Measurements from ENCODE around the gene STRADA.
"Not testable (repeated sequence)": the region's sequence is repeated elsewhere in the genome, so short reads cannot be mapped to it uniquely, and the experiment has no call there.

The STRADA gene

DNA sequence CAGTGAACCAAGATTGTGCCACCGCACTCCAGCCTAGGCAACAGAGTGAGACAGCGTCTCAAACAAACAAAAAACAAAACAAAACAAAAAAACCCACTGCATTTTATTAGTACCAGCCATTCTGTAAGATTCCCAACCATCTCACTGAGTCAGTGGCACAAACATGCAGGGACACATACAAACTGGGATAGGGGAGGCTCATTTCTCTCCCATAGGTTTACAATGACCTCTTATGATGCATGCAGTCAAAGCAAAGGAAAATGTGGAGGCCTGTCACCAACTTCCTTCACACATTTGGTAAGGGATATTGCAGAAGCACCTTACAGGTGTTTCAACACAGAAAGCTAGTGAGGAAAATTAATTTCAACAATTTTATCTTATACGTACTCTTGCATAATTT, 12.4 kb upstream of the STRADA start:
- DNase-seq (ENCODE audit: low spot score) = no peak

DNA sequence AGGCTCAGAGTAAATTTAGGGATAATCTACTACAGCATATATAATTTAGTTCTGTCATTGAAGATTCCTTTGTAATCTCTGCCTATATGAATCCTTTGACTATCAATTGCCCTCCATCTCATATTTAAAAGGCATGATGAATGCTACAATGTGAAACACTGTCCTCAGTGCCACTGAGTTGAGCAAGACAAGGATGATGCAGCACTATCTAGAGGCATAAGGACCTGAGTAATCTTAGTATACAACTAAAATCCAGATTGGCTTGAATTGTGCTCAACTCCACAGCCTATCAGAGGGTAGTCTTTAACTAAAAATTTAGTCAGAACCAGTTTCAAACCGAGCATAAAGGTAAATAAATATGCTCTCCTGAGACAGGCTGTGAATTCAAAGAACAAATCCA, 11.6 kb upstream of the STRADA start:
- DNase-seq (ENCODE audit: low spot score) = no peak

DNA sequence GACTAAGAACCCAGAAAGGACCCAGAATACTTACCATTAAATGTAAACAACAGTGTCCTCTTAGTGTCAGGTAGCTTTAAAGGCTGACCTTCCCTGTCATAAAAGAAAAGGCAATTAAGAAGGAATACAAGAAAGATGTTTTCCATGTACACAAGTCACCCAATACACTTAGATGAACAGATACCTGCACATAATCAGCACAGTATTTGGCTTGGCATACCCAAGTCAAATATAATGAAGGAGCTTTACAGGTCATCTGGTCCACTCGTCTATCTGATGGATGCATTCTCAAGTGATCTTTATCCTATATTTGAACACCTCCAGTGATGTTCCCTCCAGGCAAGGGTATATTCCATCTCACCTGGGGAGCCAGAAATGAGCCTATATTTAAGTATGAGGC, 11.1 kb upstream of the STRADA start:
- no peak for DNase-seq (ENCODE audit: low spot score)

DNA sequence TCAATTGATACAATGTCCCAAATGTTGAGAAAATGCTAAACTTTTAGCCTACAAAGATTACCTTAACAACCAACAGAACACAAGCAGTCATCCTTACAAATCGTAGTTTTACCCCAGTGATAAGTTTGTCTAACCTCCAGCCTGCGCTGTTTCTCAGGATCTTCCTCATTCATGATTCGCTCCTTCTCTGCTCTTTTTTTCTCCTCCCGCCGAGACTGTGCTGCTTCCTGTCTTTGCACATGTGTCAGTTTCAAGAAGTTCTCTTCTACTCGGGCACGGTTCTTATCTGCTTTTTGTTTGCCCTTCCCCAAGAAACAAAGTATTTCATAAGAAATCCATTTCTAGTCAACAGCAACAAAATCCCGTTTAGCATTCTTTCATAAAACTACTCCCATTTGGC, 10.2 kb upstream of the STRADA start:
- no peak for DNase-seq (ENCODE audit: low spot score)

DNA sequence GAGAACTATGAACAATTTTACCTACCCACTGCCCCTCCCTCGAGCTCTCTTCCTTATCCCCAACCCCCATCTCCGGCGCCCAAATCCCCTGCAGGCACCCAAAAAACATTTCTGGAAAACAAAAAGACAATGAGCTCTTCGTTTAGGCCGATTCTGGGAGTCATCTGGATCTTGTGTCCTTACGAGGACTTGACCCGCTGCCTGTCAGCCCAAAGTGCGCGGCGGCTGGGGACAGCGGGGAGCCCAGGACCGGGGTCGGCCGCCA, 524 bp downstream of the STRADA start:
- DNase-seq (ENCODE audit: low spot score) = no peak

DNA sequence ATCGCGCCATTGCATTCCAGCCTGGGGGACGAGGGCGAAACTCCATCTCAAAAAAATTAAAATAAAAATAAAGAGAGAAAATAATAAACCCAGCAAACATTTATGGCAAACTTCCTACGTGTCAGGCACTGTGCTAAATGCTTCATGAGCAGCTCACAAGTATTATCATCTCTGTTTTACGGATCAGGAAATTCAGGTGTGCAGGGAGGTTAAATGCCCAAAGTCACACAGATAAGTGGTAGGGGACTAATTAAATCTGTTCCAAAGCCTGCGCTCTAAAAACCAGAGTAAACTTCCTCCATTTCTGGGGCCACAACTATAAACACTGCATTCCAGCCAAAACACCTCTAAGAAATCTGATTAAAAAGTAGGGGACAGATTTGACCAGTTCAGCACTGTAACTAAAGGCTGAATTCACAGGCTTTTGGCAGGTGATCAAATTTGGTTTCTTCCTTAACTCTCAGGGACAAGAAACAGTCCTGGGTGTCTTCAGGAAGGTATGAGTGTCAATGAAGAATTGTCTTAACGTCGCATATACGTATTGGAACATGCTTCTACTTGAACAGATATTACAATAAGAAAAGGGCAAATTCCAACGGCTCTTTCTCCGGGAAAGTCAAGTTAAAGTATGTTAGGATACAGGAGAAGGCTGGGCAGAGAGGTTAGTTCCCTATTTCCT, 996 bp downstream of the STRADA start:
- DNase-seq (ENCODE audit: low spot score) = peak; percentile 5

DNA sequence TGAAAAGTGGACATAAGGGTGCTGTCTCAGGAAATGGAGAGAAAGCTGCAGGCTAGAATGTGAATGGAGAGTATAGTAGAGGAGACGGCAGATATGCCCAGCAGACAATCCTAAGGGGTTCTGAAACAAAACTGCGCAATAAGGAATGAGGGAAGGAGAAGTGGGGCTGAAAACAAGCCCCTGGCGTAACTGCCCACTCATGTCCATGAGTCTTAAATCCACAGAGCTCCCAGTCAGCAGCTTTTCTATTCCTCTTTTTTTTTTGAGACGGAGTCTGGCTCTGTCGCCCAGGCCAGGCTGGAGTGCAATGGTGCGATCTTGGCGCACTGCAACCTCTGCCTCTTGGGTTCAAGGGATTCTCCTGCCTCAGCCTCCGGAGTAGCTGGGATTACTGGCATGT, 5.9 kb downstream of the STRADA start:
- no peak for DNase-seq (ENCODE audit: low spot score)

DNA sequence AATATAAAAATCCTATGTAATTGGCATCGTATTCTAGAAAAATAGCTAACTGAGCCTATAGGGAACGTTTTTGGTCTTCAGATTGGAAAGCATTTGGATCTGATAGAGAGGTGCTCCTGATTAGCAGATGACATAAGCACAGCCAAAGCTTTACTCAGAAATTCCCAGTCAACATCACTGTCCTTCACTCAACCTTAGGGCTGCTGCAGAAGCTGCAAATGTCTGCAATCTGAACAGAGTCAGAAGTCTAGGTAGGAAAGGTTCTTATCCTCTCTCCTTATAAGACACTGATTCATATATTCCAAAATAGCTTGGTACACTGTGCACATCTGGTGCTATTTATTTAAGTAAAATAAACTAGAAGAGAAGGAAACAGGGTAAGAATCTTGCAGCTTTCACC, 19.2 kb downstream of the STRADA start:
- no peak for DNase-seq (ENCODE audit: low spot score)

DNA sequence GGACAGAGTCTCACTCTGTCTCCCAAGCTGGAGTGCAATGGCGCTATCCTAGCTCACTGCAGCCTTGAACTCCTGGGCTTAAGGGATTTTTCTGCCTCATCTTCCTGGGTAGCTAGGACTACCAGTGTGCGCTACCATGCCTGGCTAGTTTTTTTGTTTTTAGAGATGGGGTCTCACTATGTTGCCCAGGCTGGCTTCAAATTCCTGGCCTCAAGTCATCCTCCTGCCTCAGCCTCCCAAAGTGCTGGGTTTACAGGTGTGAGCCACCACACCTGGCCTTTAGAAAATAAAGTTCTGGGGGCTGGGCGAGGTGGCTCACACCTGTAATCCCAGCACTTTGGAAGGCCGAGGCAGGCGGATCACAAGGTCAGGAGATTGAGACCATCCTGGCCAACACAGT, 21.4 kb downstream of the STRADA start:
- not testable (repeated sequence) for DNase-seq (ENCODE audit: low spot score)

DNA sequence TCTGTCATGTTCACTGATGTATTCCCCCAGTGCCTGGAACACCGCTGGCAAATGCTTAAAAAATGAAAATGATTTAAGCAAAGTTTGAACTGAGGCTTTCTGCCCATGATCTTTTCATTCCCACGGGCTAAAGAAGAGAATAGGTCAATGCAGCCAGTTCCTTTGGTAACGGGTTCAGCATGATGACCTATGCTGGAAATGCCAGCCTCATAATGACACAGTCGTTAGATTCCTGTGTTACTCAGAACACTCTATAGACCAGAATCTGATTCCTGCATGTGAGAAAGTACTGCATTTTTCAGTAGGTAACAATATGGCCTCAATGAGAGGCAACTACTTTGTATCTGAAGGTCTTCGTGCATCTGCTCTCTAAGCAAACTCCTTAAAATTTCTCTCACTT, 22.6 kb downstream of the STRADA start:
- DNase-seq (ENCODE audit: low spot score) = no peak

DNA sequence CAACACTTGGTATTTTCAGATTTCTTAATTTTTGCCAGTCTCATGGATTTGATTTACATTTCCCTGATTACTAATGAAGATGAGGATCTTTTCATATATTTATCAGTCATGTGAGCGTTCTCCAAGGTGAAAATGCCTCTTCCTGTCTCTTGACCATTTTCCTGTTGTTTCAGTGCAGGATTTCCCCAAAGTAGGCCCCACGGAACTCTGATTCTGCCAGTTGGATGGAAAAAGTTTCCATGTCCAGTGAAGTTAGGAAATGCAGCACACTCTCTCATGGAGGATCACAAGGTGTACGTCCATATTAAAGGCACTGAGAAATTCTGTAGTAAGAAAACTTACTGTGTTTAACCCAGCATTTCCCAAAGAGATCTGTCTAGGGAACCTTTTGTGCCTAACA, 25.2 kb downstream of the STRADA start:
- no peak for DNase-seq (ENCODE audit: low spot score)

DNA sequence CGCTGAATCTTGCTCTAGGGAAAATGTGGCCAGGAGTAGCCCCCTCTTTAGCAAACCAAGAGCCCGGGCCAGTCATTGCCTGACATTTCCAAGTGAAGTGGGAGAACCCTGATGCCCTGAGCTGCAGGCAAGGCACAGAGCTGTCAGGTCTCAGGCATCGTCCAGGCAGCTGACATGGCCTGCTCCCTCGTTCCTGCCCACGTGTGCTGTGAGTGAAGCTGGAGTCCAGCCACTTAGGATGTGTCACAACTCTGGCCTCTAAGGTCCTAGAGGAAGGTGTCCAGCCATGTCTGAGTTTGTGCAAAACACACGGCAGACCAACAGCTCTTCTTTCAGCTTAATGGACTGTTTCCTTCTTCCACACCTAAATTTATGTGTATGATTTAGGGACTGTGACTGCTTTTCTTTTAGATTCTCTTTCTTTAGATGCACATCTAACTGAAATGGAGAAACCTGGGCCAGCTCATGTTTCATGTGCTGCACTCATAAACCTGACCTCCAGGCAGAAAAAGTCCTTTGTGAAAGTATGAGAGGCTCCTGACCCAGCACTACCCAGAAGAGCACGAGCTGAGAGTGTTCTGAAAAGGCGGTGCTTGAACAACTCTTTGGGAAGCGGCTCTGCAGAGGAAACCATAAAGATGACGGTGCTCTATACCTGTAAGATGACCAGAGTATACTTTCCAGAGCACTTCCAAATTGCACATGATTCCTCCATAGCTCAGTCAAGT, 26.9 kb downstream of the STRADA start:
- DNase-seq (ENCODE audit: low spot score) = no peak

DNA sequence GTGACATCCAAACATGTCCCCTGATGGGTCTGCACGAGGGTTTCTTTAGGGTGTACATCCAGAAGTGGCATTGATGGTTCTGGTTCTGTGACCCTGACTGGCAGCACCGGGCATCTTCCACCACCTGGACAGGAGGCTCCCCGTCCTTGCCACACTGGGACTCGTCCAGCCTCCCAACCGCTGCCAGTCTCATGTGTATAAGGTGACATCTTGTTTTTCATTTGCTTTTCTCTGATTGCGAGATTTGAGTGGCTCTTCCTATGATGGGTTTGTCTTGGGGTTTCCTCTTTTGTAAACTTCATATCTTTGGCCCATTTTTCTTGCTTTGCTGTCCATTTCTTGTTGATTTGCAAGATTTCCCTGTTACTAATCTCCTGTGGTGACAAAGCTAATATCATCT, 32.5 kb downstream of the STRADA start:
- DNase-seq (ENCODE audit: low spot score) = no peak

DNA sequence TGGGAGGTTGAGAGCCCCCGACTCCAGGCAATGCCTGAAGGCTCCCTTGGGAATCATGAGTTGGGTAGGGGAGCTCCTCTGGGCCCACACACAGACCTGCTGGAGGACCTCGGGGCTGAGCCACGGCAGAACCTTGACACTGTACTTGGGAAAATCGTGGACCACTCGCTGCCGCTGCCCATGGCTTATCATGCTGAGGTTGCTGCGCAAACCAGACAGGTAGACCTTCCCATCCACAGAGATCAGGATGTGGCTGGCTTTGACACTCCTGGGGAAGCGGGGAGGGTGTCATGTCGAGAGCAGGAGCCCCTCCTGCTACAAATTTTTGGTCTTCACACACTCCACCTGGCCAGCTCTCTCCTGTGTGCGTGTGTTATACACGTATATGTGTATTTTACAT, 34.4 kb downstream of the STRADA start:
- DNase-seq (ENCODE audit: low spot score) = no peak

DNA sequence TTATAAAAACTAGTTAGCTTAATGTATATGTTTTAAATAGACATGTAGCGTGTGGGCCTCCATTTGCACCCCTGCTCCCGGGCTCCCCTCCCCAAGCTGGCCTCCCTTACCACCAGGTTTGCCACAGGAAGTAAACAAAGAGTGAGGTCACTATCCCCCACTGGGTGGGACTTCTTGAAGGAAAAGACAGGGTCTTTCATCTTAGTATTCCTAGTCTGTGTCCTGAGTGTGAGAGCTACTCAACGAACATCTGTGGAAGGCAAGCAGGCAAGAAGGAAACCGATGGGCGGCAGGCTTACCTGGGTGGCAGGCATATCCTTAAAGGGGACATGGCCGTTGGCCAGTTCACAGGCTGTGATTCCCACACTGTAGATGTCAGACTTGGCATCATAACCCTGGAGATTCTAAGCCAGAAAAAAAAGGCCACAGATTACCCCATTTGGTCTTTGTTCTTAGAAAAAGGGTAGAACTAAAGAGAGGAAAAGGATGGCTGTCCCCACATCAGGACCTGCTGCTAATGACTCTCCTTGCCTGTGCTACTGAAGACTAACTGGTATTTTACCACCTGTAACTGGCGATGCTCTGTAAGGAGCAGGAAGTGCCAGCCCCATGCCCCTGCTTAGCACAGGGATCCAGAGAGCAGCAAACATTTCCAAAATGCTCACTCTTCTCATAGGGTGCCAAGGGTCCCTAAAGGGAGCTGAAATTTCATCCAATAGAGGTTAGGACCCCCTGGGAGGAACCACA, 35.1 kb downstream of the STRADA start:
- DNase-seq (ENCODE audit: low spot score) = no peak

DNA sequence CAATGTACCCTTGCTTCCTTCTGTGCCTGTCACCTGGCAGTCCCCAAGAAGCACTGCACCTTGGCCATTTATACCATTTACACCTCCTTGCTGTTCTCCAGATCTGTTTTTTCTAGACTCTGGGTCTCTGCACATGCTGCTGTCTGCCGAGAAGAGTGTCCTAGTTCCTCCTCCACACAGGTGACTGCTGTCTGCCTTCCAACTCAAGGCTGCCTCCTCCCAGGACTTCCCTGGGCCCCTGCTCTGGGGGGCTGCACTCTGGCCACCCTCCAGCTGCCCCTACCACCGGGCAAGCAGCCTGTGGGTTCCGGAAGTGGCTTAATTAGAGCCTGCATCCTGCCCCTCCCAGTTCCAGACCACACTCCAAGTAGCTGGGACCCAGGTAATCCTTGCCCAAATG, 35.9 kb downstream of the STRADA start:
- DNase-seq (ENCODE audit: low spot score) = no peak

DNA sequence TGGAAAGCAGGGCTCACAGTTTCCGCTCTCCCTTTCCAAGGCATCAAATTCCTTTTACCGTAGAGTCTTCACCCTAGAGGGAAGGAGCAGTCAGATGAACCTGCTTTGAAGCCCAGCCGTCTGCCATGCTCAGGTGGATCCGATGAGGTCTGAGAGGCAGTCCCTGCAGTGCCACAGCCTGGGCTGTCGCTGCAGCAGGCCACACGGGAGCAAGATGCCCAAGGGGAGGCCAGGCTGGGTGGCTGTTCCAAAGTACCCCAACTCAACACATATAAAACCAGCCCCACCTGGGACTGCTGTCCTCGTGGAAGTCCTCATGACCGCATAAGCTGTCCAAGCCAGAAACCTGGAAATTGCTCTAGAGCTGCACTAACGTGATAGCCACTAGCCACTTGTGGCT, 36.8 kb downstream of the STRADA start:
- DNase-seq (ENCODE audit: low spot score) = no peak

DNA sequence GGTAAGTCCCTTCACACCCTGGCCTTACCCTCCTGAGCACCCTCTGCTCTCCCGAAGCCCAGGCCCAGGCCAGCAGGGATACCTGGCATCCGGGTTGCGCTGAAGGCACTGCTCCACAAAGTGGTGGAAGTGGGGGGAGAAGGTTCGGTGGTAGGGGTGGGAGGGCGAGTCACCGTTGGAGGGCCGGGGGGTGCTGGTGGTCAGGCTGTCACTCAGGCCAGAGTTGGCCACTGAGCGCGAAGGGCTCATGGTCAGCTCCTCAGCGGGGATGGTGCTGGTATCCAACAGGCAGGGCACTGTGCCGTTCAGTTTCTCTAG, 37.4 kb downstream of the STRADA start:
- no peak for DNase-seq (ENCODE audit: low spot score)

DNA sequence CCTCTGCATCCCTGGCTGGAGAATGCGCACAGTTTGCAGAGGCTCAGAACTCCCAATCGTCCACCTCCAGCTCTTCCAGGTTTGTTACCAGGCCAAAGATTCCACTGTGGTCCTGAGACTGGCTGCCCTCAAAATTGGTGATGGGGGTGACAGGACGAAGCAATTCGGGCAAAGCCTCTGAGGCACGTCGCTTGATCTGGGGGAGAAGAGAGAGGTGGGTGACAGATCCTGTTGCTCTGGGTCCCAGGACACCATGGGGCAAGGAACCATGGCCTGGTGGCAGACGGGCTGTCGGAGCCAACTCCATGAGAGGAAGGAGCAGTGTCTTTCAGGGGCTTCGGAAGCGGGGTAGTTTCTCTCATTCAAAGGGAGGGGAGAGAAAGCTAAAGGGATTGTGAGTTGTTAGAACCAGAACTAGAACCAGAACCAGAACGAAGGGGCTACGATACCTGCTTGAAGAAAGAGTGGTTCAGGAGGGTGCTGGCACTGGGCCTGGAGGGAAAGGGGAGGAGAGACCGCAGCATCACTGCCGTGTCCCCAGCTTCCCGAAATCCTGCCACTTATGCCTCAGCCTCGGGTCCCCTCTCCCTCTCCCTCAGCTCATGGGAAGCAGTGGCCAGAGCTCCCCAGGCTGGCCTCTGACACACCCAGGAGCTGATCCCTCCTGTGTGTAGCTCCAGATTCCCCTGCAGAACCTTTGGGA, 37.9 kb downstream of the STRADA start:
- DNase-seq (ENCODE audit: low spot score) = no peak

DNA sequence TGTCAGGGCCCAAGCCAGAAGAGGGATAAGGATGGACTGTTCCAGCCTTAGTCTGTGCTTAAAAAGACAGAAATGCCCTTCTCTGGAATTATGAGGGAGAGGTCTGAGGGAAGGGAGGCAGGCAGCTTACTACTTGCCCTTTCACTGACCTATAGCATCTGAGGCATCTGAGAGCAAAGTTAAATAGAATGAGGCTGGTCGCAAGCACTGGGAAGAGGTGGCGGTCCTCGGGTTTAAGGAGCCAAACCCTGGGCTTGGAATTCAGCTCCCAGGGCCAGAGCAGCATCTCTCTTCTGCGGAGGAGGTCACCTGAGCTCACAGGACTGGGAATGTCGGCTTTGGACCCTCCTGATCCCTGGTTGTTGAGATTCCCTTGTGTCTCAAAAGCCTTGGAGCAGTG, 38.6 kb downstream of the STRADA start:
- no peak for DNase-seq (ENCODE audit: low spot score)

DNA sequence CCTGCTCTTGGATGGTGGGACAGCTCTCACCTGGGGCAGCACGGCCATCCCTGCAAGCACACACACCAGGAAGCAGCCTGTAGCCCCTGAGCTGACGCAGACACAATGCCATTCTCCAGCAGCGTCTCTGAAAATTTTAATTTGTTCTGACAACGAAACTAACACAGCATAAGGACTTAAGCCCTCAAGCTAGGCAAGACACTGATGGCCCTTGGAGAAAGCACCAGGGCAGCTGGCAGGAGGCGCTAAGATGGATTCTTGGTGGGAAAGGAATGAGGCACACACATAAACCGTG, 38.9 kb downstream of the STRADA start:
- no peak for DNase-seq (ENCODE audit: low spot score)

DNA sequence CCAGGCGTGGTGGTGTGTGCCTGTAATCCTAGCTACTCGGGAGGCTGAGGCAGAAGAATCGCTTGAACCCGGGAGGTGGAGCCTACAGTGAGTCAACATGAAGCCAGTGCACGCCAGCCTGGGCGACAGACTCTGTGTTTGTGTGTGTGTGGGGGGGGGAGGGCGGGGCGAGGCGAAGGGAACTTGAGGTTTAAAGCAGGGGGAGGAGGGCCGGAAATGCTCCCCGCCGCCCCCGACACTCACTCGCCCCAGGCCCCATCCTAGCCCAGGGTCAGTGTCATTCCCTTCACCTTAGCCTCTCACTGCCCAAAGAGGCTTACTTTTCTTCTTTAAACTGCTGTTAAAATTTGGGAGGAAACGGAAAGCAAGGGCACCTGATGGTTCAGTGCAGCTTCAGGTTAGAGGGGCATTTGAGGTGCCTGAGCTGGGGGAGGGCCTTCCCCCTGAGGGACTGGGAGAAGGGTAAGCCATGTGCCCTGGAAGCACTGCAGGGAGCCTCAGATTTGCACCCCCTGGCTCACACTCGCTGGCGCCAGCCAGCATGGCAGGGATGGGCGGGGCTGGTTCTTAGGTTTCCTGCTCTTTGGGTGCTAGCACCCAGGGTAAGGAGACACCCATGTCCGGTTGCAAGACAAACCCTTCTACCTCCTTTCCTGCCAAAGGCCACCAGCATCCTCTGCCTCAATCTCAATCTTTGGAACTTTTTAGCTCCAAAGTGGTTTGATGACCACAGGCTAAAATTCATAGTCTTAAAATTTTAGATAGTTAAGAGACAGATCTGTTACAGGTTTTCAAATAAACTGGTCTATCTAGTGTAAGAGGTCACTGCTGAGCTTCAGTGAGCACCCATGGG, 39.5 kb downstream of the STRADA start:
- DNase-seq (ENCODE audit: low spot score) = no peak

DNA sequence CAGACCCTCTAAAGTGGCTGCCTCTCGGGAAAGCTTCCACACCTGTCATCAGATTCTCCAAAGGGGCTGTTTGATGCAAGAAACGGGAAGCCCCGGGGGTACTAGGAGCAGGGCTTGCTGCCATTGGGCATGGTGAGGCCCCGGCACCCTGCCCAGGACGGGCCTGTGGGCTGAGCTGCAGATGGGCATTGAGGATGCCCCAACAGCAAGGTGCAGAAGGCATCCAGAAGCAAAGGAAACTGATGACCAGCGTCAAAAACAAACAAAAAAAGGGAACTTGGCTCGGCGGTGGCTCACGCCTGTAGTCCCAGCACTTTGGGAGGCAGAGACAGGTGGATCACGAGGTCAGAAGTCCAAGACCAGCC, 40.2 kb downstream of the STRADA start:
- no peak for DNase-seq (ENCODE audit: low spot score)
